GM19023 (cell line): ENCODE results near the gene NTNG1.
"Not testable (repeated sequence)": the region's sequence is repeated elsewhere in the genome, so short reads cannot be mapped to it uniquely, and the experiment has no call there.

Experiments
- ATAC-seq: cut with Tn5 transposase; IDR thresholded peaks from one replicate; pipeline ENCODE4 v1.9.1; 2021; ENCODE audit warnings: mild to moderate bottlenecking, moderate library complexity; ENCODE audit not compliant: unreplicated experiment

The NTNG1 gene

DNA sequence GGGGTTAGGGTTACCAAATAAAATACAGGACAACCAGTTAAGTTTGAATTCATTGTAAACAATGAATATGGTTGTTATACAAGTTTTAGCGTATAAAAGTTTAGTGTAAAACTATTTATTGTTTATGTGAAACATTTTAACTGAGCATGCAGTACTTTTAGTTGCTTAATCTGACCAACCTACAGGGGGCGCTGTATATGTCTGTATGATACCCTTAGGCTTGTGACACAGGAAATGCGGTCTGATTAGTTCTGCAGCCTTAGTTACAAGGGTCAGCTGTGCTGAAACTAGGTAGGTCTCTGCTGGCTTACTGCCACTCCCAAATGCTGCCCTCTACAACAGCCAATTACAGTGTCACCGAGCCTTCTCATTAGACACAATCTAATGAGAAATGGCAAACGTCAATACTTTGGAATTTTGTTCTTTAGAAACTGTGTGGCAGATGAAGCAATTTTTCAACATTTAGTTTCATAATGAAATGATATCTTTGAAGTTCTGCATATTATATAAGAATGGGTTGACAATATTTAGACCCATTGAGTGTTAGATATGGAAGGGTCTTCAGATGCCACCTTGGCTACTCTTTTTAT is 56.2 kb downstream of the NTNG1 start:
- peak; percentile 97 for ATAC-seq

DNA sequence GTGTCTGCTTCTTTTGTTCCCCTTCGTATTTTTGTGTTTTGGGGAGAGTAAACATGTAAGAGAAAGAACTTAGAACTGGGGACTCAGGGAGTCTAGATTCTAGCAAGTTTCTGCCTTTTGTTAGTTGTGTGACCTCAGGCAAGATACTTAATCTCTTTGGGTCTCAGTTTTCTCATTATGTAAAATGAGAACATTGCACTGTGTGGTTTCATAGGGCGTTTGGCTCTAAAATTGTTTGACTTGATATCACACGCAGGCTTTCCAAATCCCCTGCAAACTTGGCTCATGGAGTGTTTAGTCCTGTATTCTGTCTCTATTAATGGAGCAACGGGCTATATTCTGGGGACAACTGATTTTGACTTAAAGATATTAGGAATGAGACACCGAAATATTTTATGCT is 57.7 kb downstream of the NTNG1 start:
- no peak for ATAC-seq

DNA sequence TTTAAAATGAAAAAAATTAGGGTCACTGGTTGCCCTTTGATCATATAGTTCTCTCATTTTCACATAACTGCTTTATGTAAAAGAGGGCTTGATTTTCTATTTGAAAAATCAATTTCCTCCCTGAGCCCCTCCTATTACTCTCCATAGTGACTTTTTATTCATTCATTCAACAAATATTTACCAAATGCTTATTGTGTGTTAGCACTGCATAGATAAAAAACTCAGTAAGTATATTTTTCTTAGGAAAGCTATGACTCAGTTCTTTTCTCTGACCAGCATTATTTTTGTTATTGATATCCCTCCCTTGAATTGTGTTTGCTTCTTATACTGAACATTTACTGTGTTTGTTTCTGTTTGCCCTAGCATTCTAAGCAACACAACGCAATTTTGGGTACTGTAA is 59.8 kb downstream of the NTNG1 start:
- no peak for ATAC-seq

DNA sequence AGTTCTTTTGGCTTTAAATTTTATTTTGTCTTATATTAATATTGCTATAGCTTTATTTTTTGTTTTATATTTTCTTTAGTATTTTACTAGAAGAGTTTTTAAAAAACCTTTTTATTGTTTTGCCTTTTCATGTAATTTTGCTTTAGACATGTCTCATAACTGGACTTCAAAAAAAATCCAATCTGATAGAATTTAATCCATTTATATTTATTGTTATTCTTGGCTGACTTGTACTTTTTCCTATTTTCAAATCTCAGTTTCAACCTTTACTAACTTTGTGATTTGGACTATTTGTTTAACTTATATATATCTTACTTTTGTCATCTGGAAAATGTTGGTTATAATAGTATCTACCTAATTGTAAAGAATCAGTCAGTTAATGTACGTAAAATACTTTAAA is 61.2 kb downstream of the NTNG1 start:
- ATAC-seq = no peak

DNA sequence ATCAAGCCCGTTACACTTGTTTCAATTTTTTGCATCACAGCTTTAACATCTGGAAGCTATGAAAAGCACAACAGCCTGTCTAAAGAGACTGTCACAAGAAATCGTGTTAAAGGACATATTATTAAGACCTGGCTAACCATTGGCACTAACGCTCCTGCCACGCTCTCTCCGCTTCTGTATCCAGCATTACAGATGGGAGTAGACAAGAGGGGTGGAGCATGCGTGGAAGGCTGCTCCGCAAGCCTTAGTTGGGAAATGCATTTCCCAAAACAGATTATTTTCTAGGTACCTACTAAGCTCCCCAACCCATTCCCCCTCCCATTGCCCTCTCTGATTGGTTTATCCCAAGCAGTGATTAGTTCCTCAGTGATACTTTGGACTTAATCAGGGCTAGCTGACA is 72.4 kb downstream of the NTNG1 start:
- no peak for ATAC-seq

DNA sequence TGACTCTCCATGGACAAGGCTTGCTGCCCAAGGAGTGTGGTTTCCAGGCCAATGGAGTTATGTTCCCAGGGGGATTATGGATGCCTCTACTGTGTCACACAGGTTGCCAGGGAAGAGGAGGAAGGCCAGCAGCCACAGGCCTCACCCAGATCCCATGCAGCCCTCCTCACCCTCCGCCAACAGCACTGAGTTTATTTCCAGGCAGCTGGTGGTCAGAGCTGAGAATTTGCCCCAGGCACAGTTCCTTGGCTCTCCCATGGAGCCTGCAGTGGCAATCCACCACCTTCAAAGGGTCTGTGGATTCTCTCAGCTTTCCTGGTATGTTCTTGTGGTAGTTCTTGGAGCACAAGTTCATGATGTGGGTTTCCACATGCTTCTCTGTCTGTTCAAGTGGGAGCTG is 79.2 kb downstream of the NTNG1 start:
- ATAC-seq = no peak

DNA sequence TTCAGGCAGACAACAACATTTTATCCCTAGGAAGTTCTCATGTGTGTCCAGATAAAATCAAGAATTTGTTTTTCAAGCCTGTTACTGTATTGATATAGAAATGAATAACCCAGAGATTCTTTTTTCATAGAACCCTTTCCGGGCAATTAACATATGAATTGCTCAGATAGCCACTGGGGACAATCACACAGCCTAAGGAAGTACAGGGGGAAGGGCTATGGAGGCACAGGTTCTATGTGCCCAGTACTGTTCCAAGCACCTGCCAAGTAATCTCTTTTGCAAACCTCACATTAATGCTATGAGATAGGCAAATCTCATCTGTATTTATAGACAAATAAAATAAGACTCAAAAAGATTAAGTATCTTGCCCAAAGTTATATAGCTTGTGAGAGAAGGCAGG is 84.9 kb downstream of the NTNG1 start:
- no peak for ATAC-seq

DNA sequence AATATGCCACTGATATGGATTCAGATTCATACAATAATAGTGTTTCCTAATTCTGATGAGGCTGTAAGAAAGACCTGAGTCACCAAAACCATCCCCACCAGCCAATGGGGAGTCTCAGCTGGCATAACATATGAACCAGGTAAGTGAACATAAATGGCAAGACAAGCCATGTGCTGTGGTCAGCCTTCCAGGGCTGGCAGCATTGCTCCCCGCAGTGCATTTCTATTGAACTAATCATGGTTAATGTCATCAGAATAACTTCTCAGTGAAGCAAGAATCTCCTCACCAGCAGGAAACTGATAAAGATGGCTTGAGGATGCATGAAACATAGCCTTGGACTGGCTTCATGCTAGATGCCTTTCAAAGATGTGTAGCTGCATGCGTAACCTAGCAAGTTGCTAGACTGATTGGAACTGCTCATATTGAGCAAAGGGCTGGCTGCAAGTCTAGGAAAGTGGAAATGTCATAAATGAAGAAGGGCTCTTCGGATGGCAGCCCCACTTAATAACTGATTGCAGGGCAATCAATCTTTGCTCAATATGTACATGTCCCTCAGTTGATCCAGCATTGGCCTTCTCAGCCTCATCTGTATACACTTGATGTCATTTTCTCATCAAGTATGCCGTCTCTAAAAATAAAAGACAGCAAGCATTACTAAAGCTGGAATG is 88.0 kb downstream of the NTNG1 start:
- ATAC-seq = no peak

DNA sequence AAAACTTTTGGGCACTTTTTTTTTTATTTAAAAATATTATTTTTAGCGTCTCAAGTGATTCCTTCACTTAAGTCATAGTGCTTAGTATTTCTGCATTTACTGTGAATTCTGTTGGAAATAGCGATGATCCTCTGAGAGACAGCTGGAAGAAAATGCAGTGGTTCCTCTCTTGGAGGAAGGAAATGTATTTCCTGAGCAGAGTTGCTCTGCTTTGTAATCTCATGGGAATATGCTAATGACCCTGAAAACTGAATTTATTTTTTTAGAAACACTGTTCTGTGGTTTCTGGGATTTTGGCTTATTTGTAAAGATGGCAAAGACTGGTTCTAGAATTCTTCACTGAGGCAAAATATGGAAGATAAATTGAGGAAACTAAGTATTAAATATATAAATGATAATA is 88.9 kb downstream of the NTNG1 start:
- ATAC-seq = no peak

DNA sequence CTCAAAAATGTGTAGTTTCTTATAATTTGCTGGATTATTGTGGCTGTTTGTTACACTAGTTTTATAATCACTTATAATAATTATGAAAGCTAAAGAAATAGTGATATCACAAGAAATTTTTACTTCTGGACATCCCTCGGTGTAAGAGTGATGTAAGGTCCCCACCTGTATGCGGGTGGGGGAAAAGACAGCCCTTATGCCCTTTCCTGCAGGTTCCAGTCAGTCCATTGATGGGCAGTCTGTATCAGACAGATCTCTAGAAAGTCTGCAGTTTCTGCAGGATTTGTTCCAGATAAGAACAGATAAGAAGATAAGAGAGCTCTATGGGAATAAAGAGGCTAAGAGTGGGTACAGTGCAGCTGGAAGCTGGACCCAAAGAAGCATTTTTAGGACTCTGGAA is 89.3 kb downstream of the NTNG1 start:
- no peak for ATAC-seq

DNA sequence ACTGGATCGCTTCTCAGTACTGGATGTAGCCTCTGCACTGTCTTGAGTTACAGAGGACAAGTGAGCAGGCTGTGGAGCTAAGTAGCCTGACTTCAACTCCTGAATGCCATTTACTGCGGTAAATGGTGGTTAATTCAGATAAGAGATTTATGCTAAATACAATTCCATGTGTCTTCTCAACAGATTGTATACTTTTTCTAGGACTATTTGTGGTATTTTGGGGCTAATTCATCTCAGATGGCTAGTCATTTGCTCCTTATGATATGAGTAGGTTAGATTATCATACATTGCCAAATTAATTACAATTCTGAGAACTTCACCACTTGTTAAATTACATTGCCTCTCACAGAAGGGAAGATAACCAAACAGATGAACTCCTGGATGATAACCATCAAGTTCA is 90.5 kb downstream of the NTNG1 start:
- ATAC-seq = no peak

DNA sequence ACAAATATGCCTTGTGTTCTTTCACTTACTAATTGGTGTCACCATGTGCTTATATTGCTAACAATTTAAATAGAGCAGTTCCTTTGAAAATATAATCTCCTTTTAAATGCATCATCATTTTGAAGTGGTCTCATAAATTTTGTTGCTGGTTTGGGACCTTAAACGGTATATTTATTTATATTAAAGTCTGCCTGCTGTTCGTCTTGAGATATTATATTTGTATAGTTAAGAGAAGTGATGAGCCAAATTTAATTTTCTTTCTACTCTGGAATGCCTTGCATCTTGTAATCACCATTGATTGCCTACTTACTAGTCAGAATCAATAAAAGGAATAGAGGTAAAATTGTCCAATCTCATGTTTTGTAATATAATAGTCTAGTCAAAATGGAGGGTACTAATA is 91.6 kb downstream of the NTNG1 start:
- ATAC-seq = no peak

DNA sequence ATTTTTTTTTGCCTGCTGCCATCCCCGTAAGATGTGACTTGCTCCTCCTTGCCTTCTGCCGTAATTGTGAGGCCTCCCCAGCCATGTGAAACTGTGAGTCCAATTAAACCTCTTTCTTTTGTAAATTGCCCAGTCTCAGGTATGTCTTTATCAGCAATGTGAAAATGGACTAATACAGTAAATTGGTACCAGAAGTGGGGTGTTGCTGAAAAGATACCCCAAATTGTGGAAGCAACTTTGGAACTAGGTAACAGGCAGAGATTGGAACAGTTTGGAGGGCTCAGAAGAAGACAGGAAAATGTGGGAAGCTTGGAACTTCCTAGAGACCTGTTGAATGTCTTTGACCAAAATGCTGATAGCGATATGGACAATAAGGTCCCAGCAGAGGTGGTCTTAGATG is 95.9 kb downstream of the NTNG1 start:
- ATAC-seq = not testable (repeated sequence)

DNA sequence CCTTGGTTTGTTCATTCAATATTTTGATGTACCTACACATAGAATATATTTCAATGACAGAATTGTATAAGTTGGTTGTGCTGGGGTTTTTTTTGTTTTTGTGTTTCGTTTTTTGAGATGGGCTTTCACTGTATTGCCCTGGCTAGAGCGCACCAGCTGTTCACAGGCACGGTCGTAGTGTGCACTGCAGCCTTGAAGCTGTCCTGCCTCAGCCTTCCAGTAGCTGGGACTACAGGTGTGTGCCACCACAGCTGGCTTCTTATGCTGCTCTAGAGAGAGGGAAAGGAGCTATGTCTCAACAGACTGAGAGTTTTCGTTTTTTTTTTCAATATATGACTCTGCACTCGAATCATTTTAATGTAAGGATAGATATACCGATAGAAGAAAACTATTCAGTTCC is 102.6 kb downstream of the NTNG1 start:
- no peak for ATAC-seq

DNA sequence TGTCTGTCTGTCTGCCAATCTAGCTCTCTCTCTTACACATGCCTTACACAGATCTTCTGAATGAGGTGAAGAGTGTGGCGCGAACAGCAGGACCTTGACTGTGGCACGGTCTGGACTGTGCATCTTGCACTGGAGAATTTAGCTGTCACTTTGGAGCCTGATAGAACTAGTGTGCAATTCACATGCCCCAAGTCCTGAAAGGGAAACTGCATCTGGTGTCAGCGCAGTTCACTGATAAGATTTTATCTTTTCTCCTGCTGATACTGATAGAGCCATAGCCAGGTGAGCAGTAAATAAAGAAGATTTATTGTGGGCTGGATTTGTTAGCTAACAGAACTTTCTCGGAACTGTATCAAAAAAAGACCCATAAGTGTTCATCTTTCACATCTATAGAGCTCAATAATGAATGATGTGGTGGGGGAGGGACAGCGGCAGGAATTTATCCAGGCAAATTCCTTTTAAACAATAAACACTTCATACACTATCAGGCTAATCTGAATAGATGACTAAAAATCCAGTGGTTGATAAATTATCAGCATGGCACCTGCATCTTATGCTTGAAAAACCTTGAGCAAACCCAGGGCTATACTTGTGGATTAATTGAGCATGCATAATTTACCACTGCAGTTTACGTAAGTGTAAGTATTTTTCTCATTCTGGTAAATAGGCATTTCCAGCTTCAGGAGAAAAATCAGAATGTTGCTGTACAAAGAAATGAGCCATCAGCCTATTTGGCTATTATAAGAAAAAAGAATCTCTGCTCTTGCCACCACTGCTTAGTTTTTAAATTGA is 104.1 kb downstream of the NTNG1 start:
- no peak for ATAC-seq

DNA sequence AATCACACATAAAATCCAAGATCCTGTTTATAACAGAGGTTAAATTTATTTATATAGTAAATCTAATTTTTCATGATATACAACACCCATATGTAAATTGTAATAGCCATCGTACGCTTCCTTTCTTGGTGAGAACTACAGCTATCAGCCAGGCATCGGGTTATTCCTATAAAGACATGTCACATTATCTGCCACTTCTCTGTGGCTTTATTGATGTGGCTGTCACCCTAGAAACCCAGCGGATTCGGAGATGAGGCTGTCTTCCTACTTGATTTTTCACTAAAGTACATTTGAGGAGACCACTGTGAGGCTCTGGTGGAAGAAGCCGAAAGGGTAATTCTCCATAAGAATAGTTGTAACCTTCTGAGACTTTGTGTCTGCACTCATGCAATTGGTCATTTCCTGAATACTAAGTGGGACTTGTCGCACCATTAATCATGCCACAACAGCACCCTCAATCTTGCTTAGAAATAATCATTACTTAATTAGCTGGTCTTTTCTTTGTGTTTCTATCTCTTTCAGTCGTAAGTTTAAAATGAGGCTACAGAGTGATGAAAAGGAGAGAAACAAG is 106.0 kb downstream of the NTNG1 start:
- no peak for ATAC-seq

DNA sequence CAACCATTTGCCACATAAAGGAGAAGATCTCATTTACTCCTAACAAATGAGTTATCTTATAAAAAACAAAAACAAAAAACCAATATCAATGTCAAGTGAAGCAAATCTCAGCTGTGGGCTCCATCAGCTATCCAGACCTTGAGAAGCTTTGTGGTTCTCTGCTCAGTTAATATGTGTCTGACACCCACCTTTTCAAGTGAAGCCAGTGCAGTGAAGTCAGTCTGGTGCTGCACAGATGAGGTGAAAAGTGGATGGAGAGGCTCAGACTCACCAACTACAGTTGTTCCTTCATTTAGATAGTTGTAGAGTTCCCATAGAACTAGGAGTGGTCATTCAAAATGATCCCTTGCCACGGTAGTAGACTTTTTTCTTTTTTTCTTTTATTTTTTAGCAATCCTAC is 106.8 kb downstream of the NTNG1 start:
- no peak for ATAC-seq

DNA sequence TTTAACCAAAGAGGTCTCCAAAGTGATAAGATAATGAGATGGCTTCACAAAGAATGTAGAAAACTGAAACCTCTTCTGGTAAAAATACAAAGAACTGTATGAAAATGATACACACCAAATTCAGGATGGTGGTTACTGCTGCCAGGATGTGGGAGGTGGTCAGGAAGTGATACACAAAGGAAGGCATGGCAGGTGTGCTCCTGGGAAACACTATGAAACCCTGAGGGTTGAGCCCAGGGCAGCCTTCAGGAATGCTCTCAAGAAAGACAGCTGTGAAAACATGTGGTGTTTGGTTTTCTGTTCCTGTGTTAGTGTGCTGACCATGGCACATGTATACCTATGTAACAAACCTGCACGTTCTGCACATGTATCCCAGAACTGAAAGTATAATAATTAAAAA is 109.3 kb downstream of the NTNG1 start:
- ATAC-seq = no peak

DNA sequence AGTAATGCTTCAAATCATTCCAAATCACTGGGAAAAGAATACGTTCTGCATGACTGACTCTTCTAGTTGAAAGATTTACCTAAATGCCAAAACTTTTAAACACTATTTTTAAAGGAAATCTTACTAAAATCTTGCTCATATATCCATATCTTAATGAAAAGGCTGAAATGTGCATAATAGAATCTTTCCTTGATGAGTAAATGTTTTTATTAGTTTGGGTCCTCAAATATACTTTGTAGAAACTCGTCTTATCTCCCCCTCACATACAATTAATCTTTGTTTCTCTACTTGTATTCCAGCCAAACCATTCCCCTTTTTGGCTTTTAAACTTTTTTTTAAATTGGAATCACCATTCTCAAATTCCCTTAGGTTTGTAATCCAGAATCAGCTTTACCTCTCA is 110.2 kb downstream of the NTNG1 start:
- ATAC-seq = no peak

DNA sequence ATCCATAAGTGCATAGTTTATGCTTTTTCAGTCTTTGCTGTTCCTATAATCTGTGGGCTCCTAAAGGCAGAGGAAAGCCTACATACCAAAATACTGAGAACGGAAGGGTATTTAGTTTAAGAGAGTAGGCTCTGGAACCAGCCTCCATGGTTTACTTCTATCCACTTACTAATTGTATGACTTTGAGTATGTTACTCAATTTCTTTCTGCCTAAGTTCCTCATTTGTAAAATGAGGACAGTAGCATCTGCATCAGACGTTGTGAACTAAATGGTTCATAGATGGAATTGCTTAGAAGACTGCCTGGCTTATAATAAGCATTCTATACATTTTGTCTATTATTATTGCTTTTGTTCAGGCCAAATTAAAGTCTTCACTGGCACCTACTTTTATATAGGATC is 111.0 kb downstream of the NTNG1 start:
- ATAC-seq = no peak

DNA sequence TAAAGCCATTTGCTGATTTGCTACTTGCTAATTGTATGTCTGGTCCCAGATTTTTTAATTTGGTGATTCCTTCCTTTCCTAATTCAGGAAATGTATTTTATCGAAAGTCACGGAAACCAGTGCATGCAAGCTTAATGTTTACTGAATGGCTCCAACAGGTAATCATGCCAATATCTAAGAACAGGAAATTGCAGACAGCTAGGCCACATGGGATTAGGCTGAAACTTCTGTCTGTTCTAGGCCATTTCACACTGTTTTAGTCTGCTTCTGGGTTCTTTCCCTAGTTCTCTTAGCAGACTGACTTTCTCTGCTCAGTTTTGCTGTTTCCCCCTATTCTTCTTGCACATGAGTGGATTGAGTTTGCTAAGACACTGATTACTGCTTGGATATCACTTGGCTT is 111.4 kb downstream of the NTNG1 start:
- no peak for ATAC-seq

DNA sequence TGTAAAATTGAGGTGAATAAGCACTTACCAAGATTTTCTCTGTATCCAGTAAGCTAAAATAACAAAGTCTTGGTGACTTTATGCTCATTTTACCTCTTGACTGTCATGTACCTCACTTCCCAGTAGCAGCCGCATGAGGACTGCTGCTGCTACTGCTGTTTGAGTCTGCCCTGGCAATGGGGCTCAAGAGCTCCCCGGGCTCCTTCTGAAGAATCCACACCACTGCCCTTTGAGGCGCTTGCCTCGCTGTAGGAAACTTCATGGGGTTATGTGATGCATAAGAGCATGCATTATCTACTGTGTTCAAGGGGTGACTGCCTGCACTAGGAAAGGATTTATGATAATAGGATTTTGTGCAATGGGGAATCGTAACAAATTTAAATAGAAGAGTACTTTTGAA is 113.5 kb downstream of the NTNG1 start:
- no peak for ATAC-seq
